HG03558 (cell line): ENCODE results near the gene AUTS2.

Source experiments
- ATAC-seq: cut with Tn5 transposase; IDR thresholded peaks from one replicate; pipeline ENCODE4 v1.9.1; 2021; ENCODE audit warnings: moderate number of reproducible peaks; ENCODE audit not compliant: unreplicated experiment; ENCODE audit errors: extremely low read depth

AUTS2 gene

GRCh38 chr7:70298780-70299471 is 700.7 kb downstream of the AUTS2 start:
- ATAC-seq, result no peak

- ATAC-seq, result no peak
Observed at GRCh38 chr7:70299472-70299807, 701.2 kb downstream of the AUTS2 start.

GRCh38 chr7:70301673-70302185 is 703.5 kb downstream of the AUTS2 start:
- ATAC-seq, result no peak

GRCh38 chr7:70303309-70303708 is 705.0 kb downstream of the AUTS2 start:
- ATAC-seq, result no peak

- ATAC-seq, result no peak
Observed at GRCh38 chr7:70303780-70304179, 705.5 kb downstream of the AUTS2 start.

- no peak for ATAC-seq
Observed at GRCh38 chr7:70306173-70306572, 707.9 kb downstream of the AUTS2 start.

GRCh38 chr7:70307544-70308106 is 709.4 kb downstream of the AUTS2 start:
- no peak for ATAC-seq

GRCh38 chr7:70312336-70312735 is 714.1 kb downstream of the AUTS2 start:
- no peak for ATAC-seq

- ATAC-seq, result no peak
Observed at GRCh38 chr7:70313271-70313670, 715.0 kb downstream of the AUTS2 start.

- no peak for ATAC-seq
Observed at GRCh38 chr7:70313687-70314086, 715.4 kb downstream of the AUTS2 start.

- no peak for ATAC-seq
Observed at GRCh38 chr7:70314221-70314620, 715.9 kb downstream of the AUTS2 start.

GRCh38 chr7:70316745-70317144 is 718.5 kb downstream of the AUTS2 start:
- no peak for ATAC-seq

GRCh38 chr7:70317356-70317755 is 719.1 kb downstream of the AUTS2 start:
- no peak for ATAC-seq

- no peak for ATAC-seq
Observed at GRCh38 chr7:70318511-70318910, 720.2 kb downstream of the AUTS2 start.

- no peak for ATAC-seq
Observed at GRCh38 chr7:70319057-70319456, 720.8 kb downstream of the AUTS2 start.

GRCh38 chr7:70321016-70321590 is 722.8 kb downstream of the AUTS2 start:
- ATAC-seq, result no peak

- no peak for ATAC-seq
Observed at GRCh38 chr7:70322856-70323255, 724.6 kb downstream of the AUTS2 start.

- no peak for ATAC-seq
Observed at GRCh38 chr7:70325509-70326101, 727.3 kb downstream of the AUTS2 start.

GRCh38 chr7:70334295-70334694 is 736.0 kb downstream of the AUTS2 start:
- no peak for ATAC-seq

GRCh38 chr7:70334871-70335270 is 736.6 kb downstream of the AUTS2 start:
- no peak for ATAC-seq

GRCh38 chr7:70336536-70336935 is 738.3 kb downstream of the AUTS2 start:
- no peak for ATAC-seq
